HT1080 (cell line): ENCODE data around the gene HFE. TPM values are rescaled to one million over a fixed set of nuclear protein-coding genes. Genes with fewer than 3 reads are reported as not detected.
A peak's percentile ranks its signal among the peaks of the same experiment; 100 is the strongest.
"Not testable (repeated sequence)": the region's sequence is repeated elsewhere in the genome, so short reads cannot be mapped to it uniquely, and the experiment has no call there.

Source experiments
- DNase-seq: peaks from one replicate; pipeline ENCODE4 v3.0.0-alpha.2; 2015; ENCODE audit warnings: low read depth
- total RNA-seq: library from RNA; depleted of rRNA; stranded (reverse); fragments of >200 nt; shearing (Covaris generic); gene quantifications from 2 replicates; pipeline ENCODE4 v1.2.3, GENCODE V29; 2014

The HFE gene
- total RNA-seq, 1 experiment from 2014 or later: 3.4 TPM

DNA sequence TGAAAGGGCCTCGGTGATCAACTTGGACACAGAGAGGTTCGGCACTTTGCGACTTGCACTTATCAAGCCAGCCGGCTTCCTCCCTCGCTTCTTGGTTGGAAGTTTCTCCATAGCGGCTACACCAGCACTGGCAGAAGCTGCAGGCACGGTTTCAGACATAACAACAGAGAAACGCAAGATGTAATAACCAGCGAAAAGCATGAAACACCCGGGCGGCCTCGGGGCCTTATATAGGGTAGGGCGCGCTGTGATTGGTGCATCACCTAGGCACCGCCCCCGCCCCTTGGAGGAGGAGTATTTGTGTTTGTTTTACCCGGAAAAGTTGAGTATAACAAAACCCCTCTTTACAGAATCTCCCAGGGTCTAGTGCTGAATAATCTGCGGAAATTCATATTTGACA, 20.7 kb downstream of the HFE start:
- DNase-seq: no peak

DNA sequence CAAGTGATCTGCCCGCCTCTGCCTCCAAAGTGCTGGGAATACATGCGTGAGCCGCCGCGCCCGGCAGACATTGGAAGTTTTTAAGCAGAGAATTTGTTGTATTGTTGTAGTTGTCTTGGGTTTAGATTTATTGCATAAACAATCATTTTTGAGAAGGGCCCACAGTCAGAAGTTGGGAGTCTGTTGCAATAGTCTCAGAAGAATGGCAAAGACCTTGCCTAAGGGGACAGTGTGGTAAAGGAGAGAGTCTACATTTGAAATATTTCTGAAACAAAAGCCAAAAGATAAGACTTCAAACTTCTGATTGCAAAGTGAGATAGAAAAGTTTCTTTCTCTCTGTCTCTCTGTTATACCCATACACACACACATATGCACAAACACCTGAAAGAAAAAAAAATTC, 22.5 kb downstream of the HFE start:
- DNase-seq: no peak

- no peak for DNase-seq
Measured at GRCh38 chr6:26113570-26113969, 26.3 kb downstream of the HFE start.

DNA sequence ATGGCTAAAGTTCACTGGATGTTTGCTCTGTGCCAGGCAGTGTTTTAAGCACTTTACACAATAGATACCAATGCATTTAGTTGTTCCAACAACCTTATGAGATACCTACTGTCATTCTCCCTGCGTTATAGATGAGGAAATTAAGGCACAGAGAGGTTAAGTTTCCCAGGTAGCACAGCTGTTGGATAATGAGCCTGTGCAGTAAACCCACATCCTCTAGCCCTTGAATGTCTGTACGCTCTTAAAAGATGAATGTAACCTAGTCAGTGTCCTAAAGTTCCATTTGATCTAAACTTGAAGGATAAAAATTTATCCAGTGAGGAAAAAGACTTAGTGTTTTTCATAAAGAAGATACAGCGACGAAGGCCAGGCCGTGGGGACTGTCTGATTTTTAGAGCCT, 28.0 kb downstream of the HFE start:
- no peak for DNase-seq

GRCh38 chr6:26116267-26116666, 29.0 kb downstream of the HFE start:
- no peak for DNase-seq

DNA sequence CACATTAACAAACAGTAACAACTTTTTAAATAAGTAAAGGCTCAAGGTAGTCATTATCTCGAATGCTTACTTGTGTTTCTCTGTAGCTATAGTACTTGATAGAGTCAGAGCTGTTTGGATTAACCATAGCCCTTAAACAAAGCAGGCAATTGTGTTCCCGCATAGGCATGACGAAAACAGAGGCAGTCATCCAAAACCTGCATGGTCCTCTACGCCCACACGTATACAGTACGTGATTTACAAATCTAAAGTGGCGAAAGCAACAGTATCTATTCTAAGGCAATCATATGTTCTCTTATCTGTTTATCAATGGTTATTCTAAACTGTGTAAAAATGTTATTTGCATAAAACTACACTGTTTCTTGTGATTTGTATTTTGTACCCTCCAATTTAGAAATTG, 31.8 kb downstream of the HFE start:
- DNase-seq: no peak

DNA sequence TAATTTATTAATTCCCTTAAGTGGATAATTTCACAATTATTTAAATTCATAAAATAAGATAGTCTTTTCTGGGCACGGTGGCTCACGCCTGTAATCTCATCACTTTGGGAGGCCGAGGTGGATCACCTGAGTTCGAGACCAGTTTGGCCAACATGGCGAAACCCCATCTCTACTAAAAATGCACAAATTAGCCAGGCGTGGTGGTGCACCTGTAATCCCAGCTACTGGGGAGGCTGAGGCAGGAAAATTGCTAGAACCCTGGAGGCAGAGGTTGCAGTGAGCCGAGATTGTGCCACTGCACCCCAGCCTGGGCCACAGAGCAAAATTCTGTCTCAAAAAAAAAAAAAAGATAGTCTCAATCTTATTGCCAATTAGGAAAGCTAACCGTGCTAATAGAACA, 32.9 kb downstream of the HFE start:
- not testable (repeated sequence) for DNase-seq

GRCh38 chr6:26120807-26121140, 33.5 kb downstream of the HFE start:
- DNase-seq: no peak

DNA sequence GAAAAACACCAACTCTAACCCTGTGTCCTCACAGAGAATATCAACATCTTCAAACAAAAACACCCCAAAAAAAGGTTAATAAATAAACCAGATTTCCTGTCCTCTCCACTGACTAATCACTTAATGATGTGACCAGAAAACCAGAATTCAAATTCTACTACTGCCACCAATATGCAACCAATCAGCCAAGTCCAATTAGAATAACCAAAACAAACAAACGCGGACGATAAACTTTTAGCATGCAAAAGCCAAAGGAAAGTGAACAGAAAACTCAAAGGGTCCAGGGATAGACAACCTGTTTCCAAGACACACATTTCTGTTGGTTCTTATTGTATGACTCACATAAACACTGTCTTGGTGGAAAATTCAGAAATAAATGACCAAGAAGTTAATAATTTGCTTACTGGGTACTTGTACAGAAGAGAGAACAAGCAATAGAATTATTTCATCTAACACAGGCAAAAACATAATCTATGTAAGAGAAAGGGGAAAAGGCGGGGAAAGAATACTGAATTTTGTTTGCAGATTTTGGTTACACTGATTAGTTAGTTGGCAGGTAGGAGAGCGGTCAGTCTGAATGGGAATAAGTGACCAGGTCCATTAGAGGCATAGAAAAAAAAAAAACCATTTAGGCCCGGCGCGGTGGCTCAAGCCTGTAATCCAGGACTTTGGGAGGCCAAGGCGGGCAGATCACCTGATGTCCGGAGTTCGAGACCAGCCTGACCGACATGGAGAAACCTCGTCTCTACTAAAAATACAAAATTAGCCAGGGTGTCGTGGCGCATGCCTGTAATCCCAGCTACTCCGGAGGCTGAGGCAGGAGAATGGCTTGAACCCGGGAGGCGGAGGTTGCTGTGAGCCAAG, 34.1 kb downstream of the HFE start:
- DNase-seq: no peak

GRCh38 chr6:26122005-26122388, 34.8 kb downstream of the HFE start:
- DNase-seq: no peak

GRCh38 chr6:26122402-26122792, 35.2 kb downstream of the HFE start:
- DNase-seq: no peak

GRCh38 chr6:26122793-26123674, 35.8 kb downstream of the HFE start:
- peak; percentile 99 for DNase-seq

- peak; percentile 99 for DNase-seq
Measured at GRCh38 chr6:26123675-26123946, 36.4 kb downstream of the HFE start.

DNA sequence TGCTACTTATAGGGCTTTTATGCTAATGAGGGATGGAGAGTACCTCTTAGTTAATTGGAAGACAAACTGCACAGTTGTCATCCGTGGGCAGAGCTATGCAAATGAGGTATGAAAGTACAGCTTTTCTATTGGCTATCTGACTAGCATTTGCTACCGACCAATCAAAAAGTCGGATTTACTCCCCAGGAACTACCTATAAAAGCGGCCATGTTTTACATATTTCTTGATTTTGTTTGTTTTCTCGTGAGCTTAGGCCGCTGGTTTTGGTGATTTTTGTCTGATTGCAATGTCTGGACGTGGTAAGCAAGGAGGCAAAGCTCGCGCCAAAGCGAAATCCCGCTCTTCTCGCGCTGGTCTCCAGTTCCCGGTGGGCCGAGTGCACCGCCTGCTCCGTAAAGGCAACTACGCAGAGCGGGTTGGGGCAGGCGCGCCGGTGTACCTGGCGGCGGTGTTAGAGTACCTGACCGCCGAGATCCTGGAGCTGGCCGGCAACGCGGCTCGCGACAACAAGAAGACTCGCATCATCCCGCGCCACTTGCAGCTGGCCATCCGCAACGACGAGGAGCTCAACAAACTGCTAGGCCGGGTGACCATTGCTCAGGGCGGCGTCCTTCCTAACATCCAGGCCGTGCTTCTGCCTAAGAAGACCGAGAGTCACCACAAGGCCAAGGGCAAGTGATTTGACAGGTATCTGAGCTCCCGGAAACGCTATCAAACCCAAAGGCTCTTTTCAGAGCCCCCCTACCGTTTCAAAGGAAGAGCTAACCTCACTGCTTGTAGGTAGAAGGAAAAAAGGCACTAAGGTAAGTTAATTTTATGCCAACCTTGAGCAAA, 36.9 kb downstream of the HFE start:
- DNase-seq: no peak

DNA sequence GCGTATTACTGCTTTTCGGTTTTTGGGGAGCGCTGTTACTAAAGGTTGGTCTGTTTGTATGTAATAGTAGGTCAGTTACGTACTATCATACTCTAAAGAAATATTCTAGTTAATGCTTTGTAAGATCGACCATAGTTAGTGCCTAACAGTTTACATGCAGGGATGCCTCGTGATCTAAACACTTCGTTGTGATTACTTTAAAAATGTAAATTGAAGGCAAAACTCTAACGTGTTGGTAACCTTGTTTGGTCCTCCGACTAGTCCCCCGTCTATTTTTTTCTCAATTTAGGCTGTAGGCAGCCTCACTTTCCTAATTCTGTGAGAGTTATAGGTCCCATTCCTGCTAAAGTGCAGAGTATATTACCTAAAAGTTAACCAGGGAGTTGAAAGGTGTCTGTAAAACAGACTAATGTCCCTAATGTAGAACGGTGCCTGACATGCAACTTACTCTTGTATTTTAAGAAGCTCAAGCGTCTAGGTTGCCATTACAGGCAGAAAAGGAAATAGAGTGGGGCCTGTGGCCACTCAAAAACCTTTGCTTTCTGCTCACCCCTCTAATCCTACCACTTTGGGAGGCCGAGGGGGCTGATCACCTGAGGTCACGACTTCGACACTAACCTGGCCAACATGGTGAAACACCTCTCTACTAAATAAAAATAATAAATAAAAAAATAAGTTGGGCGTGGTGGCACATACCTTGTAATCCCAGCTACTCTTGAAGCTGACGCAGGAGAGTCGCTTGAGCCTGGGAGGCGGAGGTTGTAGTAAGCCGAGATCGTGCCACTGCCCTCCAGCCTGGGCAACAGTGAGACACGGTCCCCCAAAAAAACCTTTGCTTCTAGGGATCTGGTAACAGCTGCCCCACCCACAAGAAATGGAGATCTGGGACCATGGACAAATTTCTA, 37.8 kb downstream of the HFE start:
- DNase-seq: peak; percentile 66

GRCh38 chr6:26126394-26127235, 39.4 kb downstream of the HFE start:
- DNase-seq: no peak

GRCh38 chr6:26128013-26128771, 41.0 kb downstream of the HFE start:
- no peak for DNase-seq

GRCh38 chr6:26129656-26130055, 42.4 kb downstream of the HFE start:
- no peak for DNase-seq

DNA sequence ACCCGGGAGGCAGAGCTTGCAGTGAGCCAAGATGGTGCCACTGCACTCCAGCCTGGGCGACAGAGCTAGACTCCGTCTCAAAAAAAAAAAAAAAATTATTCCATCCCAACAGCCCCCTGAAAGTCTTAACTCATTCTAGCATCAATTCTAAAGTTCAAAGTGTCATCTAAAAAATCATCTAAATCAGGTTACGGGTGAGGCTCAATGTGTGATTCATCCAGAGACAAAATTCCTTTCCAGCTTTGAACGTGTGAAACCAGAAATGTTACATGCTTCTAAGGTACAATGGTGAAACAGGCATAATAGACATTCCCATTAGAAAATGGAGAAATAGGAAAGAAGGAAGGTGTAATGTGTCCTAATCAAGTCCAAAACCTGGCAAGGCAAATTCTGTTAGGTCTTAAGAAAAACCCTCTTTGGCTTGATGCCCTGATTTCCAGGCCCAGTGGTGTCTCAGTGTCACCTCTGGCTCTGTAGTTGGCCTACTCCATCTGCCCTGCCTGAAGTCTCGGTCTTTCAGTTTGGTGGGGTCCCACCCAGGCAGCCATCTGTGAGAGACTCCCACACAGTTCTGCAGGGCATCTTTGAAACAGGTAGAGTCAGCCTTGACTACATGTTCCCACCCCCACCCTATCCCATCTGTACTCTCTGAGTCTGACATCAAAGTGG, 43.5 kb downstream of the HFE start:
- no peak for DNase-seq
